ENCODE measurements around the gene PPP6R1. TPM values are rescaled to one million over a fixed set of nuclear protein-coding genes. Genes with fewer than 3 reads are reported as not detected.

PPP6R1 gene
- total RNA-seq, 1 donor from 2014 or later, result 43.8 TPM

DNA sequence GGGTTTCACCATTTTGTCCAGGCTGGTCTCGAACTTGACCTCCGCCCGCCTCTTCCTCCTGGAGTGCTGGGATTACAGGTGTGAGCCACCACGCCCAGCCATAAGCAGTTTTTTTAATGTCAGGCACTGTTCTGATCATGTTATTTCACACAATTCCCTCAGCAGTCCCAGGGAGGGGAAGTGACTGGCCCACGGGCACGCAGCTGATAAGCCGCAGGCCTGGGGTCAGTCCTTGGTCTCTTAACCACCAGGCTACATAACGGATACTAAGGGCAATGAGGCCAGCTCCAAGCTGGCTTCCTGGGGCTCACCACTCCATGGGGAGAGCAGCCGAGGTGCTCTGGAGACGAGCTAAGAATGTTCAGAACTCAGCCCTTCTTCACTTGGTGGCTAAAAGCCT lies 38.5 kb upstream of the PPP6R1 start:
- H3K4me3 ChIP-seq (ENCODE audit: low read depth, low read length), result no peak overlapping the region
- no peak for TF ChIP-seq CTCF (conservative IDR thresholded peaks at IDR 0.05; ENCODE audit: low read depth, low read length)
- DNase-seq (ENCODE audit: low read depth), result no peak

DNA sequence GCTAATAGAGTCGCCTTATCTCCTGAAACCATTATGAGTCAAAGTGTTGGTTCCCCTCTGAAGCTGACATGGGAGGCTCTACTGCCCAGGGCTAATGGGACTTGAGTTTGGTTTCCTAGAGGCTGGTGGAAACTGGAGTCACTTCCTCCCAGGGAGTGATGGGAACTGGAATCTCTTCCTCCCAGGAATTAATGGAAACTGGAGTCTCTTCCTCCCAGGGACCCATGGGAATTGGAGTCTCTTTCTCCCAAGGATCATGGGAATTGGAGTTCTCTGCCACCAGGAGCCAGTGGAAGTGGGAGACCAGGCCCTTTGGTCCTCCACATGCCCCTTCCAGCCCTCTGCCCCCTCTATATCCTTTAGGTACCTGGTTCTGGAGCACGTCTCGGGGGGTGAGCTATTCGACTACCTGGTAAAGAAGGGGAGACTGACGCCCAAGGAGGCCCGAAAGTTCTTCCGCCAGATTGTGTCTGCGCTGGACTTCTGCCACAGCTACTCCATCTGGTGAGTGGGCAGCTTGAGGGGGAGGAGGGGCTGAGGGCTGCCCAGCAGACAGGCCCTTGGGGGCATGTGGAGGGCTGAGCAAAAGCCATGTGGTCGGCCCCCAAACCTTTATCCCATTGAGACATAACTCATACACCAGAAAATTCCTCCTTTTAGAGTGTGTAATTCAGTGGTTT lies 30.4 kb upstream of the PPP6R1 start:
- no peak overlapping the region for H3K4me3 ChIP-seq (ENCODE audit: low read depth, low read length)
- no peak for DNase-seq (ENCODE audit: low read depth)
- no peak for TF ChIP-seq CTCF (conservative IDR thresholded peaks at IDR 0.05; ENCODE audit: low read depth, low read length)

DNA sequence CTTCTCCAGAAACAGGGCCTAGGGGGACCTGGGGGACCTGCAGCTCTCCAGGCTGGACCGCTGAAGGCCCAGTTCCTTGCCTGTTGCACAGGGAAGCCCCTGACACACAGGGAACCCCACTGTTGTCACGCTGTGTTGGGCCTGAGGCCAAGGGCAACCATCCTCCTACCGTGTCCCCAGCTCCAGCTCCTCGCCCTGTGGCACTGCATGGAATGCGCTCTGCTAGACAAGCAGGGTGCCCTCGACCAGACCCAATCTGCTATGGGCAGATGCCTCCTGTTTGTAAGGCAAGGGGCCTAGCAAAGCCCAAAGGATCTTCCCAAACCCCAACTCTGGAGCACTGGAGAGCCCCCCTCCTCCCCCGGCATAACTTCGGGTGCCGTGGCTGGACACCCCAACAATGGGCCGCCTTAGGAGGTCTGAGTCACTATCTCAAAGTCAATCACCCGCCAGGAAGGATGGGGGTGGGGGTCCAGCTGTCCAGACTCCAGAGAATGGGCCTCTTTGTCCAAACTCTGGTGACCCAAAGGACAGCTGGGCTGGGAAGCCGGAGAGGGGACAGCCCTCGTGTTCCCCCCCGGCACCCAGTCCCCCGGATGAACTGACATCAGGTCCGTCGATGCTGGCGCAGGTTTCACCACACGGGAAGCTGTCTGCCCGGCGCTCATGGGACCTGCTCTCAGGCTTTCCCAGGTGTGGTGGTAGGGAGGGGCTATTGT lies 28.7 kb upstream of the PPP6R1 start:
- H3K4me3 ChIP-seq (ENCODE audit: low read depth, low read length), result no peak overlapping the region
- no peak for DNase-seq (ENCODE audit: low read depth)
- no peak for TF ChIP-seq CTCF (conservative IDR thresholded peaks at IDR 0.05; ENCODE audit: low read depth, low read length)

- no peak for DNase-seq (ENCODE audit: low read depth)
- H3K4me3 ChIP-seq (ENCODE audit: low read depth, low read length), result no peak overlapping the region
- no peak for TF ChIP-seq CTCF (conservative IDR thresholded peaks at IDR 0.05; ENCODE audit: low read depth, low read length)
Measured at GRCh38 chr19:55285229-55285890, 26.5 kb upstream of the PPP6R1 start.

- TF ChIP-seq CTCF (conservative IDR thresholded peaks at IDR 0.05; ENCODE audit: low read depth, low read length), result no peak
- DNase-seq (ENCODE audit: low read depth), result no peak
- peak overlapping the region; percentile 11 for H3K4me3 ChIP-seq (ENCODE audit: low read depth, low read length)
Measured at GRCh38 chr19:55284405-55285058, 25.7 kb upstream of the PPP6R1 start.

DNA sequence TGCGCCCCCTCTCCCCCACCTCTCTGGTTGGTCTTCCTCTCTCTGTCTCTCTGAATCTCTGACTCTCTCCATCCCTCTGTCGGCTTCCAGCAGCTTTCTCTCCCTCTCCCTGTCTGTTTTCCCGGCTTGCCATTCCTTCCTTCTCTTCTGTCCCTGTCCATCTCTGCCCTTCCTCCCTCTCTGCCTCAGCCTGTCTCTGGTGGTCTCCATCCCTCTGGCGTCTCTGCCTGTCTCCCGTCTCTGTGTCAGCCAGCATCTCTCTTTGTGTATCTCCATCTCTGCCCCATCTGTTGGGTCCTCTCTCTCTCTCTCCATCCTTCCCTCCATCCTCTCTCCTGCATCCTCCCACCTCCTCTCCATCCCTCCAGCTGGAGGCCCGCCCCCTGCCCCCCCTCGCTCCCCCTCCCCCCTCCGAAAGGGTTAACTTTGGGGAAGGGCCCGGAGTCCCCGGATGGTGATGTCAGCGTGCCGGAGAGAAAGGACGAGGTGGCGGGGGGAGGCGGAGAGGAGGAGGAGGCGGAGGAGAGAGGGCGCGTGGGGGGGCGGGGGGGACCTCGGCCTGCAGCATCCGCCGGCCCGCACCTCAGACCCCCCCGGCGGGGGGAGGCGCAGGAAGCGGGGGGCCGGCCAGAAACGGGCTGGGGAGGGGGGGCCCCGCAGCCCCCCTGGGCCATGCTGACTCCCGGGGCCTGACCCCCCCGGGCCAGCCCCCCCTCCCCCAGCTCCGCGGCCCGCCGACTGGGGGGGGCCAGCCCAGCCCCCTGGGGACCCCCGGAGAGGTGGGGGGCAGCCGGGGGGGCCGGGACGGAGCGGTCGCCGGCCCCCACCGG lies 24.9 kb upstream of the PPP6R1 start, which contains the start of gene BRSK1:
BRSK1 (plus strand) TSS at position 450 of the 830 bp plus-strand sequence. CDS start 446 bp downstream, outside the sequence.
- no peak for TF ChIP-seq CTCF (conservative IDR thresholded peaks at IDR 0.05; ENCODE audit: low read depth, low read length)
- H3K4me3 ChIP-seq (ENCODE audit: low read depth, low read length), result peak within 1 kb of the TSS; percentile 11
- DNase-seq (ENCODE audit: low read depth), result no peak

All from epithelial cell of proximal tubule (primary cell).